GM12878 (cell line): ENCODE results near the gene NRM. TPM values are rescaled to one million over a fixed set of nuclear protein-coding genes. Genes with fewer than 3 reads are reported as not detected.
A peak's percentile ranks its signal among the peaks of the same experiment; 100 is the strongest.

ENCODE experiments used
- KDM1A ChIP-seq: fragments of 200-600 bp; sonication (generic); IDR thresholded peaks from 2 replicates; pipeline ENCODE4 v1.6.1; 2016; ENCODE audit warnings: borderline replicate concordance
- MEF2A ChIP-seq: IDR thresholded peaks from 2 replicates; pipeline ENCODE4 v1.6.1; 2011; ENCODE audit warnings: low read depth, mild to moderate bottlenecking, low read length, moderate library complexity; ENCODE audit not compliant: insufficient read depth
- MYC ChIP-seq: IDR thresholded peaks from 2 replicates; pipeline ENCODE4 v1.6.1; 2011; ENCODE audit warnings: mild to moderate bottlenecking, low read length, moderate library complexity, inconsistent platforms; ENCODE audit not compliant: insufficient read depth, insufficient replicate concordance, insufficient read length, severe bottlenecking
- NFXL1 ChIP-seq: fragments of 450-650 bp; IDR thresholded peaks from 2 replicates; pipeline ENCODE4 v1.6.1; 2017; ENCODE audit warnings: antibody characterized with exemption, mild to moderate bottlenecking, borderline replicate concordance
- NR2C1 ChIP-seq: fragments of 450-650 bp; IDR thresholded peaks from 2 replicates; pipeline ENCODE4 v1.6.1; 2017; ENCODE audit warnings: antibody characterized with exemption, mild to moderate bottlenecking, moderate library complexity
- RAD51 ChIP-seq: fragments of 450-650 bp; IDR thresholded peaks from 2 replicates; pipeline ENCODE4 v1.6.1; 2016; ENCODE audit warnings: moderate library complexity, mild to moderate bottlenecking, inconsistent platforms
- SIX5 ChIP-seq: IDR thresholded peaks from 2 replicates; pipeline ENCODE4 v1.6.1; 2011; ENCODE audit warnings: mild to moderate bottlenecking, low read depth, low read length, moderate library complexity; ENCODE audit not compliant: severe bottlenecking
- SMC3 ChIP-seq: IDR thresholded peaks from 2 replicates; pipeline ENCODE4 v1.6.1; 2011; ENCODE audit warnings: low read length, improper control_type of control experiment, borderline replicate concordance
- SPI1 ChIP-seq: IDR thresholded peaks from 2 replicates; pipeline ENCODE4 v1.6.1; 2011; ENCODE audit warnings: low read depth, mild to moderate bottlenecking, low read length, moderate library complexity, borderline replicate concordance; ENCODE audit not compliant: insufficient read depth
- polyA plus RNA-seq, 11 experiments: library from polyadenylated mRNA; depleted of rRNA in 4 of 11; unstranded in 6 of 11; stranded (reverse) in 5 of 11; fragments of >200 nt; fragmentation: Nextera tagmentation in 4 of 11; fragmentation: Illumina TruSeq in 1 of 11; extraction: Ambion mirVana in 4 of 11; extraction: Trizol in 1 of 11; gene quantifications; 1 replicate in 1 of 11; 2 replicates in 10 of 11; pipeline versions ENCODE4 v1.2.1 to v1.2.3, GENCODE V29; 2011 to 2016; ENCODE audit warnings: inconsistent platforms in 2 of 11, missing spikeins in 2 of 11, low read depth in 1 of 11
- total RNA-seq, 4 experiments: library from RNA; depleted of rRNA in 3 of 4; stranded (reverse); fragments of >200 nt in 3 of 4; fragmentation: Illumina TruSeq in 1 of 4; extraction: Trizol in 1 of 4; gene quantifications; 2 replicates each; pipeline versions ENCODE4 v1.2.1 to v1.2.3, GENCODE V29; 2013 to 2021
- TF ChIP-seq, protein P1 (sequence below): fragments of 450-650 bp; IDR thresholded peaks from 2 replicates; pipeline ENCODE4 v1.6.1; 2018; ENCODE audit warnings: mild to moderate bottlenecking, low read depth, moderate library complexity; ENCODE audit not compliant: partially characterized antibody
- TF ChIP-seq, protein P2 (sequence below): IDR thresholded peaks from 2 replicates; pipeline ENCODE4 v1.6.1; 2012; ENCODE audit warnings: low read depth, low read length, improper control_type of control experiment
- TF ChIP-seq, protein P3 (sequence below): fragments of 450-650 bp; IDR thresholded peaks from 2 replicates; pipeline ENCODE4 v1.6.1; 2017; ENCODE audit warnings: mild to moderate bottlenecking, moderate library complexity
- TF ChIP-seq, protein P4 (sequence below): fragments of 450-650 bp; IDR thresholded peaks from 2 replicates; pipeline ENCODE4 v1.6.1; 2016; ENCODE audit warnings: mild to moderate bottlenecking, moderate library complexity, borderline replicate concordance

The NRM gene
- total and polyA plus RNA-seq, 10 of the 15 experiments (the other 5 are each of a cell fraction or from before 2014, with no cell fraction given), result 15.4 to 46.7 (median 29.0) TPM

DNA sequence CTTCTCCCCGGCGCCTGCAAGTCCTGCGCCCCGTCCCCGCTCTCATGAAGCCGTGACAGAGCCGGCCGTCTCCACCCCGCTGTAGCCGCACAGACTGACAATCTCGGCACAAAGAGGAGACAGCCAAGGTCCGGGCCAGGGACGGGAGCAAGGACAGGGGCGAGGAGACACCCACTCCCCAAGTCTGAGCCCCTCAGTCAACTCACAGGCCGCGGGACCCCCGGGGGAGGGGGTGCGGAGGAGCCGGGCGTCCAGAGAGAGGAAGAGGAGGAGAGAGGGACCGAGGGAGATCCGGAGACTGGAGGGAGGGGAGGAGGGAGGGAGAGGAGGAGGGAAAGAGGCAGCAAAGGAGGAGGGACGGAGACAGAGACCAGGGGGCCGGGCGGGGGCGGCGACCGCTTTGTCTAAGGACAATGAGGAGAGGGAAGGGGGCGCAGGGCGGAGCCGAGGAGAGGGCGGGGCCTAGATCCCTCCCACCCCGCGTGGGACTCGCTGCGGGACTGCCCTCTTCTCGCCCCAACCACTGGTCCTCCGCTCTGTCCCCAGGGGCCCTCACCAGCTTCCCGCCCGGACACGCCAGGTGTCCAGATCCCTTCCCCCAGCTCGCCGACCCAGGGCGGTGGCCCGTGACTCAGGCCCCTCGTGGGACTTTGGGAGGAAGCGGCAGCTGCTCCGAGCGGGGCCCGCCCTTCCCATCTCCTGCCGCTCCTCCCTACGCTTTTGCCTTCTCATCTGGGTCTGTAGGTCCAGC lies 3.7 kb downstream of the NRM start (continued):
- TF ChIP-seq, protein P1, sequence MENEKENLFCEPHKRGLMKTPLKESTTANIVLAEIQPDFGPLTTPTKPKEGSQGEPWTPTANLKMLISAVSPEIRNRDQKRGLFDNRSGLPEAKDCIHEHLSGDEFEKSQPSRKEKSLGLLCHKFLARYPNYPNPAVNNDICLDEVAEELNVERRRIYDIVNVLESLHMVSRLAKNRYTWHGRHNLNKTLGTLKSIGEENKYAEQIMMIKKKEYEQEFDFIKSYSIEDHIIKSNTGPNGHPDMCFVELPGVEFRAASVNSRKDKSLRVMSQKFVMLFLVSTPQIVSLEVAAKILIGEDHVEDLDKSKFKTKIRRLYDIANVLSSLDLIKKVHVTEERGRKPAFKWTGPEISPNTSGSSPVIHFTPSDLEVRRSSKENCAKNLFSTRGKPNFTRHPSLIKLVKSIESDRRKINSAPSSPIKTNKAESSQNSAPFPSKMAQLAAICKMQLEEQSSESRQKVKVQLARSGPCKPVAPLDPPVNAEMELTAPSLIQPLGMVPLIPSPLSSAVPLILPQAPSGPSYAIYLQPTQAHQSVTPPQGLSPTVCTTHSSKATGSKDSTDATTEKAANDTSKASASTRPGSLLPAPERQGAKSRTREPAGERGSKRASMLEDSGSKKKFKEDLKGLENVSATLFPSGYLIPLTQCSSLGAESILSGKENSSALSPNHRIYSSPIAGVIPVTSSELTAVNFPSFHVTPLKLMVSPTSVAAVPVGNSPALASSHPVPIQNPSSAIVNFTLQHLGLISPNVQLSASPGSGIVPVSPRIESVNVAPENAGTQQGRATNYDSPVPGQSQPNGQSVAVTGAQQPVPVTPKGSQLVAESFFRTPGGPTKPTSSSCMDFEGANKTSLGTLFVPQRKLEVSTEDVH, result no peak
- peak; percentile 58; the same call in 1 of the 2 replicates for TF ChIP-seq SPI1
- TF ChIP-seq MYC, result peak; percentile 51
- TF ChIP-seq, protein P2, sequence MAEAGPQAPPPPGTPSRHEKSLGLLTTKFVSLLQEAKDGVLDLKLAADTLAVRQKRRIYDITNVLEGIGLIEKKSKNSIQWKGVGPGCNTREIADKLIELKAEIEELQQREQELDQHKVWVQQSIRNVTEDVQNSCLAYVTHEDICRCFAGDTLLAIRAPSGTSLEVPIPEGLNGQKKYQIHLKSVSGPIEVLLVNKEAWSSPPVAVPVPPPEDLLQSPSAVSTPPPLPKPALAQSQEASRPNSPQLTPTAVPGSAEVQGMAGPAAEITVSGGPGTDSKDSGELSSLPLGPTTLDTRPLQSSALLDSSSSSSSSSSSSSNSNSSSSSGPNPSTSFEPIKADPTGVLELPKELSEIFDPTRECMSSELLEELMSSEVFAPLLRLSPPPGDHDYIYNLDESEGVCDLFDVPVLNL, result 0 out of 2 replicates have a peak, but pooled peaks have one; percentile 5
- peak; percentile 52 for TF ChIP-seq NR2C1
- TF ChIP-seq MEF2A, result peak; percentile 31; the same call in 1 of the 2 replicates
- TF ChIP-seq, protein P3, sequence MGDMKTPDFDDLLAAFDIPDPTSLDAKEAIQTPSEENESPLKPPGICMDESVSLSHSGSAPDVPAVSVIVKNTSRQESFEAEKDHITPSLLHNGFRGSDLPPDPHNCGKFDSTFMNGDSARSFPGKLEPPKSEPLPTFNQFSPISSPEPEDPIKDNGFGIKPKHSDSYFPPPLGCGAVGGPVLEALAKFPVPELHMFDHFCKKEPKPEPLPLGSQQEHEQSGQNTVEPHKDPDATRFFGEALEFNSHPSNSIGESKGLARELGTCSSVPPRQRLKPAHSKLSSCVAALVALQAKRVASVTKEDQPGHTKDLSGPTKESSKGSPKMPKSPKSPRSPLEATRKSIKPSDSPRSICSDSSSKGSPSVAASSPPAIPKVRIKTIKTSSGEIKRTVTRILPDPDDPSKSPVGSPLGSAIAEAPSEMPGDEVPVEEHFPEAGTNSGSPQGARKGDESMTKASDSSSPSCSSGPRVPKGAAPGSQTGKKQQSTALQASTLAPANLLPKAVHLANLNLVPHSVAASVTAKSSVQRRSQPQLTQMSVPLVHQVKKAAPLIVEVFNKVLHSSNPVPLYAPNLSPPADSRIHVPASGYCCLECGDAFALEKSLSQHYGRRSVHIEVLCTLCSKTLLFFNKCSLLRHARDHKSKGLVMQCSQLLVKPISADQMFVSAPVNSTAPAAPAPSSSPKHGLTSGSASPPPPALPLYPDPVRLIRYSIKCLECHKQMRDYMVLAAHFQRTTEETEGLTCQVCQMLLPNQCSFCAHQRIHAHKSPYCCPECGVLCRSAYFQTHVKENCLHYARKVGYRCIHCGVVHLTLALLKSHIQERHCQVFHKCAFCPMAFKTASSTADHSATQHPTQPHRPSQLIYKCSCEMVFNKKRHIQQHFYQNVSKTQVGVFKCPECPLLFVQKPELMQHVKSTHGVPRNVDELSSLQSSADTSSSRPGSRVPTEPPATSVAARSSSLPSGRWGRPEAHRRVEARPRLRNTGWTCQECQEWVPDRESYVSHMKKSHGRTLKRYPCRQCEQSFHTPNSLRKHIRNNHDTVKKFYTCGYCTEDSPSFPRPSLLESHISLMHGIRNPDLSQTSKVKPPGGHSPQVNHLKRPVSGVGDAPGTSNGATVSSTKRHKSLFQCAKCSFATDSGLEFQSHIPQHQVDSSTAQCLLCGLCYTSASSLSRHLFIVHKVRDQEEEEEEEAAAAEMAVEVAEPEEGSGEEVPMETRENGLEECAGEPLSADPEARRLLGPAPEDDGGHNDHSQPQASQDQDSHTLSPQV, result no peak
- TF ChIP-seq RAD51, result peak; percentile 12; the same call in 1 of the 2 replicates
- peak; percentile 100 for TF ChIP-seq NFXL1
- no peak for TF ChIP-seq KDM1A
- no peak for TF ChIP-seq SMC3
- TF ChIP-seq, protein P4, sequence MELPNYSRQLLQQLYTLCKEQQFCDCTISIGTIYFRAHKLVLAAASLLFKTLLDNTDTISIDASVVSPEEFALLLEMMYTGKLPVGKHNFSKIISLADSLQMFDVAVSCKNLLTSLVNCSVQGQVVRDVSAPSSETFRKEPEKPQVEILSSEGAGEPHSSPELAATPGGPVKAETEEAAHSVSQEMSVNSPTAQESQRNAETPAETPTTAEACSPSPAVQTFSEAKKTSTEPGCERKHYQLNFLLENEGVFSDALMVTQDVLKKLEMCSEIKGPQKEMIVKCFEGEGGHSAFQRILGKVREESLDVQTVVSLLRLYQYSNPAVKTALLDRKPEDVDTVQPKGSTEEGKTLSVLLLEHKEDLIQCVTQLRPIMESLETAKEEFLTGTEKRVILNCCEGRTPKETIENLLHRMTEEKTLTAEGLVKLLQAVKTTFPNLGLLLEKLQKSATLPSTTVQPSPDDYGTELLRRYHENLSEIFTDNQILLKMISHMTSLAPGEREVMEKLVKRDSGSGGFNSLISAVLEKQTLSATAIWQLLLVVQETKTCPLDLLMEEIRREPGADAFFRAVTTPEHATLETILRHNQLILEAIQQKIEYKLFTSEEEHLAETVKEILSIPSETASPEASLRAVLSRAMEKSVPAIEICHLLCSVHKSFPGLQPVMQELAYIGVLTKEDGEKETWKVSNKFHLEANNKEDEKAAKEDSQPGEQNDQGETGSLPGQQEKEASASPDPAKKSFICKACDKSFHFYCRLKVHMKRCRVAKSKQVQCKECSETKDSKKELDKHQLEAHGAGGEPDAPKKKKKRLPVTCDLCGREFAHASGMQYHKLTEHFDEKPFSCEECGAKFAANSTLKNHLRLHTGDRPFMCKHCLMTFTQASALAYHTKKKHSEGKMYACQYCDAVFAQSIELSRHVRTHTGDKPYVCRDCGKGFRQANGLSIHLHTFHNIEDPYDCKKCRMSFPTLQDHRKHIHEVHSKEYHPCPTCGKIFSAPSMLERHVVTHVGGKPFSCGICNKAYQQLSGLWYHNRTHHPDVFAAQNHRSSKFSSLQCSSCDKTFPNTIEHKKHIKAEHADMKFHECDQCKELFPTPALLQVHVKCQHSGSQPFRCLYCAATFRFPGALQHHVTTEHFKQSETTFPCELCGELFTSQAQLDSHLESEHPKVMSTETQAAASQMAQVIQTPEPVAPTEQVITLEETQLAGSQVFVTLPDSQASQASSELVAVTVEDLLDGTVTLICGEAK, result no peak
- no peak for TF ChIP-seq SIX5
